ENCODE measurements around the gene UTP11. TPM values are rescaled to one million over a fixed set of nuclear protein-coding genes. Genes with fewer than 3 reads are reported as not detected.

UTP11 gene
- total RNA-seq, 1 experiment from 2014 or later: 31.1 TPM

GRCh38 chr1:38018864-38019343 lies 6.4 kb downstream of the UTP11 start:
- peaks cover 32% of the 10 kb centered on the region for H3K79me2 ChIP-seq (ENCODE audit: low read length)

DNA sequence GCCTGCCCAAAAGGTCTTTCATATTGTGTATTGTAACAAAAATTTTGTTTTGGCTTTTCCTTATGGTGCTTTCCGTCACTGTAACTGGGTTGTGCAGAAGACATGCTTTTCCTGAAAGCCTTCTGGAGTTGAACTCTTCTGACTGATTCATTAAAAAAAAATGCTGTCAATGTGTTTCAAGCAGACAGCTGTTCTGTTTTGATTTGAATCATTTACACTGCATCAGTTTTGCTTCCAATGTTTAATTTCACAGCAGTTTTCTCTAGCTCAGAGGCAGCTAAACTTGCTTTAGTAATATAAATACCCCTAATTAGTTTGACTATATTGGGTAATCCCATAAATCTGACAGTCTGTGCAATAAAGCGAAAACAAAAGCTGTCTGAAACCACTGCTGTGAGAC lies 7.9 kb downstream of the UTP11 start:
- DNase-seq: no peak
- H3K9me2 ChIP-seq (replicated peaks; ENCODE audit: insufficient read depth, low read length): no peaks in the 10 kb centered on the region
- peaks cover 17% of the 10 kb centered on the region for H3K79me2 ChIP-seq (ENCODE audit: low read length)
- H3K27ac ChIP-seq (ENCODE audit: low read length): no peak overlapping the region
- no peaks in the 10 kb centered on the region for H3K4me1 ChIP-seq (ENCODE audit: low read length)
- no peaks in the 10 kb centered on the region for H3K27me3 ChIP-seq (ENCODE audit: low read length)
- no peak overlapping the region for H3K4me3 ChIP-seq (ENCODE audit: low read length)
- no peaks in the 10 kb centered on the region for H3K9me3 ChIP-seq (ENCODE audit: low read length)
- peaks cover 49% of the 10 kb centered on the region for H3K36me3 ChIP-seq (ENCODE audit: insufficient read depth, low read length)
- no peak overlapping the region for H3K4me2 ChIP-seq (ENCODE audit: low read depth, low read length, poor library complexity, severe bottlenecking)
- no peak overlapping the region for H3K9ac ChIP-seq (ENCODE audit: low read length)
- H2AFZ ChIP-seq (ENCODE audit: low read length): no peak overlapping the region
- H4K20me1 ChIP-seq (ENCODE audit: insufficient read depth, low read depth, low read length): no peaks in the 10 kb centered on the region

More at GRCh38 chr1:38018864-38019343, 6.4 kb downstream of the UTP11 start:
- H3K9me3 ChIP-seq (ENCODE audit: low read length): no peaks in the 10 kb centered on the region
- no peak overlapping the region for H3K9ac ChIP-seq (ENCODE audit: low read length)
- peaks cover 43% of the 10 kb centered on the region for H3K36me3 ChIP-seq (ENCODE audit: insufficient read depth, low read length)
- peak; percentile 73 for DNase-seq
- no peak overlapping the region for H3K4me3 ChIP-seq (ENCODE audit: low read length)
- H4K20me1 ChIP-seq (ENCODE audit: insufficient read depth, low read depth, low read length): no peaks in the 10 kb centered on the region
- H3K27me3 ChIP-seq (ENCODE audit: low read length): no peaks in the 10 kb centered on the region
- H3K4me1 ChIP-seq (ENCODE audit: low read length): peaks cover 7% of the 10 kb centered on the region
- H3K27ac ChIP-seq (ENCODE audit: low read length): no peak overlapping the region
- no peak overlapping the region for H2AFZ ChIP-seq (ENCODE audit: low read length)
- no peaks in the 10 kb centered on the region for H3K9me2 ChIP-seq (replicated peaks; ENCODE audit: insufficient read depth, low read length)
- no peak overlapping the region for H3K4me2 ChIP-seq (ENCODE audit: low read depth, low read length, poor library complexity, severe bottlenecking)

DNA sequence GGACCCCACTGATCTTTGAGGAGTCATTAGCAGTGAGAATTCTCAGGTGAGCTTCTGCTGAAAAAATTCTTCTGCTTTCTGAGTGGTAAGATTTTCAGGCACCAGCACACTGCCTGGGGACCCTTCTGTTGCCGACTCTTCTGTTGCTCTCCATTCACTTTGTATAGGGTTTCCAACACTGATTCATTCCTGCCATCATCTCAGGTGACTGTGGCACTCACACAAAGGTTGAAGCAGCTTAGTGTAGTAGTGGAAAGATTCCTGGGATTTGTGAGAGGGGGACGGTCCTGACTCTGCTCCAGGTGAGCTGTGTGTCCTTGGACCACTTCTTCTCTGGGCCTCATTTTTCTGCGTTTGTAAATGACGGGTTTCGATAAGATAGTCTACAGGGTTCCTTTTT lies 9.4 kb downstream of the UTP11 start:
- no peaks in the 10 kb centered on the region for H3K27me3 ChIP-seq (ENCODE audit: low read length)
- H2AFZ ChIP-seq (ENCODE audit: low read length): no peak overlapping the region
- no peak overlapping the region for H3K4me2 ChIP-seq (ENCODE audit: low read depth, low read length, poor library complexity, severe bottlenecking)
- 0 out of 2 replicates have a peak, but pooled peaks cover 3% of the 10 kb centered on the region for H3K79me2 ChIP-seq (ENCODE audit: low read length)
- H3K27ac ChIP-seq (ENCODE audit: low read length): no peak overlapping the region
- no peak overlapping the region for H3K4me3 ChIP-seq (ENCODE audit: low read length)
- peaks cover 42% of the 10 kb centered on the region for H3K36me3 ChIP-seq (ENCODE audit: insufficient read depth, low read length)
- H3K4me1 ChIP-seq (ENCODE audit: low read length): no peaks in the 10 kb centered on the region
- H3K9me3 ChIP-seq (ENCODE audit: low read length): no peaks in the 10 kb centered on the region
- no peaks in the 10 kb centered on the region for H3K9me2 ChIP-seq (replicated peaks; ENCODE audit: insufficient read depth, low read length)
- no peak overlapping the region for H3K9ac ChIP-seq (ENCODE audit: low read length)
- no peaks in the 10 kb centered on the region for H4K20me1 ChIP-seq (ENCODE audit: insufficient read depth, low read depth, low read length)
- DNase-seq: no peak

GRCh38 chr1:38022810-38023209 lies 10.3 kb downstream of the UTP11 start:
- no peak overlapping the region for H3K4me2 ChIP-seq (ENCODE audit: low read depth, low read length, poor library complexity, severe bottlenecking)
- DNase-seq: no peak
- no peak overlapping the region for H3K4me3 ChIP-seq (ENCODE audit: low read length)
- H3K27ac ChIP-seq (ENCODE audit: low read length): no peak overlapping the region
- H3K4me1 ChIP-seq (ENCODE audit: low read length): no peaks in the 10 kb centered on the region
- H3K9me2 ChIP-seq (replicated peaks; ENCODE audit: insufficient read depth, low read length): no peaks in the 10 kb centered on the region
- no peaks in the 10 kb centered on the region for H3K79me2 ChIP-seq (ENCODE audit: low read length)
- H2AFZ ChIP-seq (ENCODE audit: low read length): no peak overlapping the region
- H3K9me3 ChIP-seq (ENCODE audit: low read length): no peaks in the 10 kb centered on the region
- H3K27me3 ChIP-seq (ENCODE audit: low read length): no peaks in the 10 kb centered on the region
- no peak overlapping the region for H3K9ac ChIP-seq (ENCODE audit: low read length)
- peaks cover 34% of the 10 kb centered on the region for H3K36me3 ChIP-seq (ENCODE audit: insufficient read depth, low read length)
- 0 out of 2 replicates have a peak, but pooled peaks cover 3% of the 10 kb centered on the region for H4K20me1 ChIP-seq (ENCODE audit: insufficient read depth, low read depth, low read length)

DNA sequence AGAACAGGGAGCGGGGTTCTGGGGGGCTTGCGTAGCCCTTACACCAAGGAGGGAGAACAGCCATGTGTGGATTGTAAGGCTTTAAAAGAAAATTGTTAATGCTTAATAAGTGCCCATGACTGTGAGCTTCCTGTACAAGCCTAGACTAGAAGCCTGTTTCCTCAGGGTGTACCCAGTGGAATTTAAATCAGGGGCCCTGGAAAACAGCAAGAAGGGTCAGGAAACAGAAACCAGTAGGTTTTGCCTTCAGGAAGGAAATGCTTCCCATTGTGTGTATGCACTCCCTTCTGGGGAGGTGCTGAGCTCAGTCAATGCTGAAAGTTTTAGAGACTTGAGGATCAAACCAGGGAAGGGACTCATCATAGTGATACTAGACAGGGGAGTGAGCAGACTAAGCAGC lies 12.7 kb downstream of the UTP11 start:
- Histone ChIP-seq H3K4me1 (ENCODE audit: low read length) (peaks cover 8% of the 10 kb centered on the region), H3K36me3 (ENCODE audit: insufficient read depth, low read length) (peaks cover 22% of the 10 kb centered on the region), H3K27me3 (ENCODE audit: low read length) (no peaks in the 10 kb centered on the region), H3K4me2 (ENCODE audit: low read depth, low read length, poor library complexity, severe bottlenecking) (no peak overlapping the region), H3K9ac (ENCODE audit: low read length) (no peak overlapping the region), H3K9me3 (ENCODE audit: low read length) (no peaks in the 10 kb centered on the region), H3K79me2 (ENCODE audit: low read length) (no peaks in the 10 kb centered on the region), H2AFZ (ENCODE audit: low read length) (no peak overlapping the region), H3K4me3 (ENCODE audit: low read length) (no peak overlapping the region), H3K27ac (ENCODE audit: low read length) (no peak overlapping the region), H4K20me1 (ENCODE audit: insufficient read depth, low read depth, low read length) (0 out of 2 replicates have a peak, but pooled peaks cover 8% of the 10 kb centered on the region), H3K9me2 (replicated peaks; ENCODE audit: insufficient read depth, low read length) (no peaks in the 10 kb centered on the region)
- no peak for DNase-seq

- Histone ChIP-seq H3K36me3 (ENCODE audit: insufficient read depth, low read length) (peaks cover 18% of the 10 kb centered on the region), H3K4me3 (ENCODE audit: low read length) (no peak overlapping the region)
- DNase-seq: no peak
Measured at GRCh38 chr1:38025664-38026063, 13.1 kb downstream of the UTP11 start.

DNA sequence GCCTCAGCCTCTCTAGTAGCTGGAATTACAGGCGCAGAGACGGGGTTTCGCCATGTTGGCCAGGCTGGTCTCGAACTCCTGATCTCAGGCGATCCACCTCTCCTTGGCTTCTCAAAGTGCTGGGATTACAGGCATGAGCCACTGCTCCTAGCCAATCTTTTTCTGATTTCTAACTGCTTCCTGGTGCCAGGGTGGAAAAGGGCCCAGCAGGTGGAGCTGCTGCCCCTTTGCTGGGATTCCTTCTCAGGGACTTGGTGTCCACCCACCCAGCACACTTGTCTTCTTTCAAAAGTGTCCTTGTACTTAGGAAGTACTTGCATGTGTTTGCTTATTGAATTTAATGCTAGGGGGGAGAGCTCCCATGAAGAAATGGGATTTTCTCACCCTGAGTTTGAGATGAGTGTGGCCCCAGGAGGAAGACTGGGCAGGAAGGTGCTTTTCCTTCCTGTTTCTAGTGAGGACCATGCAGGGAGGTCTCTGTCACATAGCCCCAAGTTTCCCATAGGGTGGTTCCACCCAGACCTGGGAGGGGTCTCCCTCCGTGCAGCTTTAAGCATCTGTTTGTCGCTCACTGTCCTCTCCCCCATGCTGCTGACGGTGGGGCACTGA lies 14.2 kb downstream of the UTP11 start:
- no peaks in the 10 kb centered on the region for H3K9me2 ChIP-seq (replicated peaks; ENCODE audit: insufficient read depth, low read length)
- H3K4me1 ChIP-seq (ENCODE audit: low read length): peaks cover 11% of the 10 kb centered on the region
- H3K27me3 ChIP-seq (ENCODE audit: low read length): no peaks in the 10 kb centered on the region
- no peaks in the 10 kb centered on the region for H3K79me2 ChIP-seq (ENCODE audit: low read length)
- H3K9me3 ChIP-seq (ENCODE audit: low read length): no peaks in the 10 kb centered on the region
- no peak overlapping the region for H3K9ac ChIP-seq (ENCODE audit: low read length)
- no peak overlapping the region for H3K27ac ChIP-seq (ENCODE audit: low read length)
- no peak for DNase-seq
- 0 out of 2 replicates have a peak, but pooled peaks cover 12% of the 10 kb centered on the region for H4K20me1 ChIP-seq (ENCODE audit: insufficient read depth, low read depth, low read length)
- H3K36me3 ChIP-seq (ENCODE audit: insufficient read depth, low read length): peaks cover 17% of the 10 kb centered on the region
- H2AFZ ChIP-seq (ENCODE audit: low read length): no peak overlapping the region
- H3K4me3 ChIP-seq (ENCODE audit: low read length): no peak overlapping the region
- H3K4me2 ChIP-seq (ENCODE audit: low read depth, low read length, poor library complexity, severe bottlenecking): no peak overlapping the region

More at GRCh38 chr1:38025664-38026063, 13.1 kb downstream of the UTP11 start:
- Histone ChIP-seq H2AFZ (ENCODE audit: low read length) (no peak overlapping the region), H3K9ac (ENCODE audit: low read length) (no peak overlapping the region), H4K20me1 (ENCODE audit: insufficient read depth, low read depth, low read length) (0 out of 2 replicates have a peak, but pooled peaks cover 12% of the 10 kb centered on the region), H3K9me3 (ENCODE audit: low read length) (no peaks in the 10 kb centered on the region), H3K27me3 (ENCODE audit: low read length) (no peaks in the 10 kb centered on the region), H3K4me2 (ENCODE audit: low read depth, low read length, poor library complexity, severe bottlenecking) (no peak overlapping the region), H3K4me1 (ENCODE audit: low read length) (peaks cover 11% of the 10 kb centered on the region), H3K79me2 (ENCODE audit: low read length) (no peaks in the 10 kb centered on the region), H3K27ac (ENCODE audit: low read length) (no peak overlapping the region), H3K9me2 (replicated peaks; ENCODE audit: insufficient read depth, low read length) (no peaks in the 10 kb centered on the region)

DNA sequence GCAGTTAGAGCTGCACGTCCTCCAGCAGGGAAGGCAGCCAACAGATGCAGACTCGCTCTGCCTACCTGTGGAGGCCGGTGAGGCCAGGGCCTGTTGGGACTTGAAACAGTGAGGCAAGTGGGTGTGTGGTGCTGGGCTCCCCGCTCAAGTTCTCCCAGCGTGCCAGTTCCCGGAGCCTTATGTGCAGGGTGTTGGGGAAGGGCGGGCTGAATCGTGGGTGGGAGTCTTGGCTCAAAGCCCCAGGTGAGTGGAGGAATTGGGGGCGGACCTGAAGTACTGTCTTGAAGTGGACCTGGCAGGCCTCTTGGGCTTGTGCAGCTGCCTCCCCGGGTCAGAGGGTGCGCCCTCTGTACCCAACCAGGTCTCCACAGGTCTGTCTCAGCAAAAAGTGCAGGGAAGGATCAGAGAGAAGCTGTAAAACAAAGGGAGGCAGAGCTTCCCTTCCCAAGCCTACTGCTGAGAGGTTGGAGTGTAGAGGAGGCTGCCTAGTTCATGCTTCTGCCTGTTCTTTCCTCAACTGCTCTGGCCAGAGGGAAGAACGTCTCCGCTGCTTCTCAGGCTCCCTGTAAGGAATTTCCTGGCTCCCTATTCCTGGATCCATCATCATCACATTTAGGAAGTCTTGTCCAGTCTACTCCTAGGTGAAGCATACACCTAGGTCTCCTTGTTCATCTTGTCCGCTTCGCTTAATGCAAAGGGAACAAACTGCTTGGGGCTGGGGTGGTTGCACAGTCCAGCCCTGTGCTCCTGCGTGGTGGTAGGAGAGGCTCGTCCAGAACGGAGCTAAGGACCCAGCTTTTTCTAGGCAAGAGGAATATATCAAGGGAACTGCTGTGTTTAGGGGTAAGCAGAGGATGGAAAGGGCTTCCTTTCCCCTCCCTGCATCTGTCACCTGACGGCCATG lies 14.9 kb downstream of the UTP11 start:
- Histone ChIP-seq H3K9me2 (replicated peaks; ENCODE audit: insufficient read depth, low read length) (no peaks in the 10 kb centered on the region), H3K79me2 (ENCODE audit: low read length) (no peaks in the 10 kb centered on the region), H3K36me3 (ENCODE audit: insufficient read depth, low read length) (peaks cover 17% of the 10 kb centered on the region), H3K4me1 (ENCODE audit: low read length) (peaks cover 11% of the 10 kb centered on the region), H3K27me3 (ENCODE audit: low read length) (no peaks in the 10 kb centered on the region), H4K20me1 (ENCODE audit: insufficient read depth, low read depth, low read length) (0 out of 2 replicates have a peak, but pooled peaks cover 12% of the 10 kb centered on the region), H3K9ac (ENCODE audit: low read length) (no peak overlapping the region), H3K4me3 (ENCODE audit: low read length) (no peak overlapping the region), H3K4me2 (ENCODE audit: low read depth, low read length, poor library complexity, severe bottlenecking) (no peak overlapping the region), H3K27ac (ENCODE audit: low read length) (no peak overlapping the region), H2AFZ (ENCODE audit: low read length) (no peak overlapping the region), H3K9me3 (ENCODE audit: low read length) (no peaks in the 10 kb centered on the region)
- DNase-seq: no peak

Measured in Karpas-422 (cell line).